Pancreas (tissue), 10 donors: ENCODE data around the gene LASP1NB.
"Not testable (repeated sequence)": the region's sequence is repeated elsewhere in the genome, so short reads cannot be mapped to it uniquely, and the experiment has no call there.

Experiments used
- ATAC-seq, 4 donors: fragments of 200-7000 bp; cut with Tn5 transposase; one replicate each; pipeline versions ENCODE4 v1.8.0 to v1.9.1; 2020; ENCODE audit warnings: mild to moderate bottlenecking in 4 of 4, moderate library complexity in 4 of 4
- DNase-seq, 6 donors: peaks; one replicate each; pipeline ENCODE4 v3.0.0-alpha.2; 2020
- FAIRE-seq: peaks from 2 replicates; lab custom pipeline; 2012; peaks lifted over from hg19 to GRCh38; lab: Jason Lieb, UNC
- H3K27ac ChIP-seq, 4 donors: fragments of 200-600 bp; sonication (generic); 1 replicate in 3 of 4; 2 replicates in 1 of 4; pipeline versions ENCODE4 v1.5.0 to v1.8.0; 2020
- H3K27me3 ChIP-seq, 4 donors: fragments of 200-600 bp; one replicate each; pipeline ENCODE4 v1.8.0; 2021
- H3K36me3 ChIP-seq, 3 donors: fragments of 200-600 bp; sonication (generic) in 1 of 3; one replicate each; pipeline versions ENCODE4 v1.5.0 to v1.8.0; 2020 to 2021
- H3K4me1 ChIP-seq, 3 donors: fragments of 200-600 bp; one replicate each; pipeline ENCODE4 v1.8.0; 2021
- H3K4me3 ChIP-seq, 4 donors: fragments of 200-600 bp; sonication (generic) in 2 of 4; one replicate each; pipeline versions ENCODE4 v1.5.0 to v1.8.0; 2020 to 2021
- H3K9me3 ChIP-seq, 4 donors: fragments of 200-600 bp; one replicate each; pipeline ENCODE4 v1.8.0; 2021
- CTCF ChIP-seq, 4 donors: fragments of 200-600 bp; sonication (generic) in 3 of 4; IDR thresholded peaks; one replicate each; pipeline versions ENCODE4 v1.5.0 to v1.8.0; 2021; ENCODE audit warnings: antibody characterized with exemption in 4 of 4
- WGBS, 2 donors: extraction: QIAGEN DNeasy Blood & Tissue Kit; methylation state at CpG; one replicate each; pipeline ENCODE4 v1.1.7; 2013; 5-methylcytosine and 5-hydroxymethylcytosine counted together
- intact Hi-C, 3 donors: fragments of 100-400 bp; cut with DNase I; formaldehyde crosslinking; loops; one replicate each; pipeline versions ENCODE4 v1.11.1 to v1.14.2; 2022
- donor health status: healthy with polysubstance abuse.
- donor health status: DM: no; HTN: no; CAD: no; lungs with moderate emphysema.
- donor health status: DM: no; HTN: no; CAD: no.
- donor health status: control.
- donor health status: control.
- donor health status: Bipolar disorder and iron deficiency.
- donor health status: DM: yes; HTN: yes; CAD: no.
- donor health status: DM: no; HTN: no; CAD: no.
- donor health status: DM: no; HTN: no; CAD: no.
- donor health status: DM: yes; HTN: yes; CAD: no.

LASP1NB gene

GRCh38 chr17:38967290-38967738 is 41.9 kb downstream of the LASP1NB start, which contains the start of gene FBXO47:
Gene FBXO47 (minus strand): TSS chr17:38967403. CDS start chr17:38963025, 4,378 bp downstream.
- intact Hi-C loops = no loop called here
- H3K27ac ChIP-seq = peak within 1 kb of the TSS in 3 of 4 donors; percentile 37 to 72 (median 62)
- FAIRE-seq (peak; percentile 9), DNase-seq (peak; percentile 87 to 94 (median 92)), ATAC-seq (peak; percentile 98 to 100 (median 99))
- peak within 1 kb of the TSS in 2 of 4 donors; percentile 26 to 38 for H3K4me3 ChIP-seq
- no peaks in the 10 kb centered on the region for H3K27me3 ChIP-seq
- H3K36me3 ChIP-seq = no peaks in the 10 kb centered on the region
- H3K9me3 ChIP-seq = no peaks in the 10 kb centered on the region
- no peak for TF ChIP-seq CTCF (IDR thresholded peaks at IDR 0.05)
- H3K4me1 ChIP-seq = no peaks in the 10 kb centered on the region
- WGBS, 2 donors = 3 to 12% methylated on average over 21 of the region's 21 CpGs

- DNase-seq = peak in 1 of 6 donors; percentile 34
- Histone ChIP-seq H3K4me3 (no peak overlapping the region), H3K4me1 (no peaks in the 10 kb centered on the region), H3K27ac (no peak overlapping the region), H3K27me3 (no peaks in the 10 kb centered on the region), H3K36me3 (no peaks in the 10 kb centered on the region), H3K9me3 (no peaks in the 10 kb centered on the region)
- TF ChIP-seq CTCF (IDR thresholded peaks at IDR 0.05) = no peak
- no peak for ATAC-seq
- FAIRE-seq = no peak
- intact Hi-C loops = no loop called here
- whole genome bisulfite sequencing, 2 donors = 40 to 43% methylated on average over 4 of the region's 4 CpGs
Observed at GRCh38 chr17:38969281-38969680, 43.9 kb downstream of the LASP1NB start.

- WGBS, 2 donors = 54% methylated on average over 4 of the region's 4 CpGs
- Histone ChIP-seq H3K9me3 (no peaks in the 10 kb centered on the region), H3K27ac (no peak overlapping the region), H3K4me3 (no peak overlapping the region), H3K27me3 (no peaks in the 10 kb centered on the region), H3K4me1 (no peaks in the 10 kb centered on the region), H3K36me3 (no peaks in the 10 kb centered on the region)
- no peak for ATAC-seq
- no peak for TF ChIP-seq CTCF (IDR thresholded peaks at IDR 0.05)
- intact Hi-C loops = loop anchor here in 2 of 3 donors (10.0 kb wide), 1 partner anchor 265 kb away; no protein-coding TSS in a partner anchor
- no peak for FAIRE-seq
- DNase-seq = no peak
Observed at GRCh38 chr17:38970128-38970527, 44.7 kb downstream of the LASP1NB start.

GRCh38 chr17:38970804-38971203 is 45.4 kb downstream of the LASP1NB start:
- FAIRE-seq (no peak), DNase-seq (no peak), ATAC-seq (no peak)
- intact Hi-C loops = loop anchor here in 2 of 3 donors (10.0 kb wide), 1 partner anchor 264 kb away; no protein-coding TSS in a partner anchor
- H3K27ac ChIP-seq = no peak overlapping the region
- H3K4me3 ChIP-seq = no peak overlapping the region
- H3K9me3 ChIP-seq = no peaks in the 10 kb centered on the region
- 70 to 84% methylated on average over 5 of the region's 5 CpGs for WGBS, 2 donors
- no peaks in the 10 kb centered on the region for H3K36me3 ChIP-seq
- H3K4me1 ChIP-seq = no peaks in the 10 kb centered on the region
- no peak for TF ChIP-seq CTCF (IDR thresholded peaks at IDR 0.05)
- H3K27me3 ChIP-seq = no peaks in the 10 kb centered on the region

GRCh38 chr17:38976187-38976551 is 50.8 kb downstream of the LASP1NB start:
- H3K27ac ChIP-seq, H3K9me3 ChIP-seq, H3K4me3 ChIP-seq, H3K27me3 ChIP-seq, ATAC-seq, H3K36me3 ChIP-seq, FAIRE-seq, DNase-seq, H3K4me1 ChIP-seq: not testable (repeated sequence)
- intact Hi-C loops = loop anchor here in 2 of 3 donors (10.0 kb wide), 1 partner anchor 259 kb away; no protein-coding TSS in a partner anchor
- WGBS, 2 donors = 62 to 70% methylated on average over 6 of the region's 6 CpGs
